CD4-positive, alpha-beta T cell (primary cell): ENCODE measurements around the gene ZFYVE16. TPM values are rescaled to one million over a fixed set of nuclear protein-coding genes. Genes with fewer than 3 reads are reported as not detected.

ENCODE experiments used
- ATAC-seq: fragments of 200-7000 bp; cut with Tn5 transposase; one replicate; pipeline ENCODE4 v1.10.0; 2022; ENCODE audit warnings: mild to moderate bottlenecking; ENCODE audit not compliant: poor library complexity
- CTCF ChIA-PET: fragments of 350-600 bp; sonication (Branson Sonifier 250); formaldehyde crosslinking; loops from one replicate; lab custom pipeline; 2021; ENCODE audit warnings: antibody characterized with exemption, inconsistent platforms; lab: Charles Lee
- POLR2A ChIA-PET: fragments of 350-600 bp; sonication (Branson Sonifier 250); formaldehyde crosslinking; loops from one replicate; lab custom pipeline; 2021; ENCODE audit warnings: antibody characterized with exemption, inconsistent platforms; lab: Charles Lee
- DNase-seq, 14 experiments: peaks; one replicate each; pipeline ENCODE4 v3.0.0-alpha.2; 2013 to 2020; ENCODE audit warnings: mixed read lengths in 2 of 14
- H3K27ac ChIP-seq, 2 donors: one replicate each; pipeline versions ENCODE4 v1.5.1 to v1.7.0; 2013; ENCODE audit warnings: low read length in 2 of 2, low read depth in 1 of 2, mild to moderate bottlenecking in 1 of 2
- H3K27me3 ChIP-seq, 2 experiments: 1 replicate in 1 of 2; 2 replicates in 1 of 2; pipeline versions ENCODE4 v1.6.1 to v1.7.0; 2013; ENCODE audit warnings: low read length in 2 of 2, control low read depth in 1 of 2, mild to moderate bottlenecking in 1 of 2, moderate library complexity in 1 of 2; ENCODE audit not compliant: insufficient read depth in 2 of 2, control insufficient read depth in 1 of 2
- H3K36me3 ChIP-seq: one replicate; pipeline ENCODE4 v1.6.1; 2013; ENCODE audit warnings: low read length, control low read depth; ENCODE audit not compliant: insufficient read depth
- H3K4me1 ChIP-seq: one replicate; pipeline ENCODE4 v1.6.1; 2013; ENCODE audit warnings: low read length, control low read depth; ENCODE audit not compliant: insufficient read depth
- H3K4me3 ChIP-seq: one replicate; pipeline ENCODE4 v1.5.1; 2013; ENCODE audit warnings: mild to moderate bottlenecking, low read length, moderate library complexity
- H3K9me3 ChIP-seq, 2 experiments: 1 replicate in 1 of 2; 2 replicates in 1 of 2; pipeline versions ENCODE4 v1.6.1 to v1.7.0; 2013; ENCODE audit warnings: low read length in 2 of 2, mild to moderate bottlenecking in 2 of 2, control low read depth in 1 of 2, moderate library complexity in 1 of 2; ENCODE audit not compliant: control insufficient read depth in 1 of 2, insufficient read depth in 1 of 2
- H3K27ac Mint-ChIP-seq: one replicate; pipeline ENCODE4 v1.8.0; 2020; ENCODE audit warnings: mixed read lengths
- H3K27me3 Mint-ChIP-seq: one replicate; pipeline ENCODE4 v1.8.0; 2021; ENCODE audit warnings: mixed read lengths
- H3K36me3 Mint-ChIP-seq: one replicate; pipeline ENCODE4 v1.8.0; 2021; ENCODE audit warnings: low read depth, mixed read lengths
- H3K4me1 Mint-ChIP-seq: one replicate; pipeline ENCODE4 v1.8.0; 2021; ENCODE audit warnings: low read depth, mixed read lengths
- H3K4me3 Mint-ChIP-seq: one replicate; pipeline ENCODE4 v1.8.0; 2020; ENCODE audit warnings: mild to moderate bottlenecking, mixed read lengths
- H3K9me3 Mint-ChIP-seq: one replicate; pipeline ENCODE4 v1.8.0; 2020; ENCODE audit warnings: mixed read lengths
- CTCF ChIP-seq: fragments of 200-600 bp; IDR thresholded peaks from one replicate; pipeline ENCODE4 v1.8.0; 2022; ENCODE audit warnings: antibody characterized with exemption, mild to moderate bottlenecking
- intact Hi-C, 2 experiments: fragments of 100-400 bp; cut with DNase I in 1 of 2; cut with micrococcal nuclease in 1 of 2; formaldehyde crosslinking; loops; one replicate each; pipeline versions ENCODE4 v1.15.1 to v1.9.0; 2023 to 2025; cut with DNase I, micrococcal nuclease
- total RNA-seq, 174 experiments: library from RNA in 2 of 174; stranded (reverse) in 2 of 174; gene quantifications; one replicate each; pipeline ENCODE4 v1.2.3 and lab custom pipeline; 2021 to 2026

The ZFYVE16 gene
- total RNA-seq, 2 experiments from 2014 or later: 7.5 to 7.9 TPM

GRCh38 chr5:80453366-80453765 is 45.5 kb downstream of the ZFYVE16 start:
- ChIA-PET POLR2A (no interaction called here), CTCF (no interaction called here)
- DNase-seq: no peak
- no peaks in the 10 kb centered on the region for H3K4me1 ChIP-seq
- no peak overlapping the region for H3K27ac Mint-ChIP-seq
- H3K27ac ChIP-seq: no peak overlapping the region
- no peak overlapping the region for H3K4me3 Mint-ChIP-seq
- peaks cover 82% of the 10 kb centered on the region for H3K36me3 Mint-ChIP-seq
- H3K9me3 Mint-ChIP-seq: no peaks in the 10 kb centered on the region
- no peaks in the 10 kb centered on the region for H3K27me3 Mint-ChIP-seq
- H3K9me3 ChIP-seq: no peaks in the 10 kb centered on the region
- intact Hi-C loops: no loop called here
- H3K27me3 ChIP-seq: no peaks in the 10 kb centered on the region
- H3K4me3 ChIP-seq: no peak overlapping the region
- peaks cover 24% of the 10 kb centered on the region for H3K36me3 ChIP-seq
- TF ChIP-seq CTCF: no peak
- no peak for ATAC-seq
- no peaks in the 10 kb centered on the region for H3K4me1 Mint-ChIP-seq

GRCh38 chr5:80463269-80463668 is 55.4 kb downstream of the ZFYVE16 start:
- CTCF ChIA-PET: no interaction called here
- Histone ChIP-seq H3K4me1 (no peaks in the 10 kb centered on the region), H3K27ac (no peak overlapping the region), H3K4me3 (no peak overlapping the region), H3K27me3 (no peaks in the 10 kb centered on the region), H3K36me3 (peaks cover 37% of the 10 kb centered on the region), H3K9me3 (peaks cover 14% of the 10 kb centered on the region in 2 experiments)
- POLR2A ChIA-PET: no interaction called here
- Mint-ChIP-seq H3K9me3 (peaks cover 9% of the 10 kb centered on the region), H3K36me3 (peaks cover 94% of the 10 kb centered on the region), H3K27me3 (no peaks in the 10 kb centered on the region), H3K4me3 (no peak overlapping the region), H3K27ac (no peak overlapping the region), H3K4me1 (no peaks in the 10 kb centered on the region)
- no peak for ATAC-seq
- TF ChIP-seq CTCF: no peak
- intact Hi-C loops: no loop called here
- DNase-seq: no peak

- intact Hi-C loops: no loop called here
- ATAC-seq: no peak
Observed at GRCh38 chr5:80466669-80467485, 59.0 kb downstream of the ZFYVE16 start.

More at GRCh38 chr5:80466669-80467485, 59.0 kb downstream of the ZFYVE16 start:
- Histone ChIP-seq H3K27me3 (no peaks in the 10 kb centered on the region), H3K4me3 (no peak overlapping the region), H3K36me3 (peaks cover 36% of the 10 kb centered on the region), H3K9me3 (peaks cover 19 to 22% of the 10 kb centered on the region in 2 experiments), H3K4me1 (no peaks in the 10 kb centered on the region), H3K27ac (no peak overlapping the region)
- no peaks in the 10 kb centered on the region for H3K27me3 Mint-ChIP-seq
- H3K4me1 Mint-ChIP-seq: no peaks in the 10 kb centered on the region
- ChIA-PET CTCF (no interaction called here), POLR2A (no interaction called here)
- no peak for TF ChIP-seq CTCF
- peaks cover 97% of the 10 kb centered on the region for H3K36me3 Mint-ChIP-seq
- no peak for DNase-seq
- no peak overlapping the region for H3K4me3 Mint-ChIP-seq
- peaks cover 15% of the 10 kb centered on the region for H3K9me3 Mint-ChIP-seq
- H3K27ac Mint-ChIP-seq: no peak overlapping the region
